ENCODE measurements around the gene LY86. TPM values are rescaled to one million over a fixed set of nuclear protein-coding genes. Genes with fewer than 3 reads are reported as not detected.

LY86 gene
- polyA plus RNA-seq = 1 to 10 TPM in 3 of 4 donors, not detected in 1; 2.8 to 3.4 (median 3.0) TPM
- long read RNA-seq, donor 1, transcript LY86-201 (5 exons, 559 nt) = major isoform, 14 of 14 reads
- long read RNA-seq, donor 1, partial matches to known transcripts = 0 of 14 reads
- long read RNA-seq, donor 1, other reads (novel, unspliced or antisense) = 0 of 14 reads
- long read RNA-seq, donor 2, partial matches to known transcripts = 0 of 1 reads
- long read RNA-seq, donor 2, other reads (novel, unspliced or antisense) = 0 of 1 reads
- long read RNA-seq, donor 3, partial matches to known transcripts = 6 of 9 reads
- long read RNA-seq, donor 3, other reads (novel, unspliced or antisense) = 0 of 9 reads
- long read RNA-seq, donor 4 = 0 reads
- long read RNA-seq, donor 5, partial matches to known transcripts = 0 of 1 reads
- long read RNA-seq, donor 5, other reads (novel, unspliced or antisense) = 0 of 1 reads
- long read RNA-seq, donor 6, partial matches to known transcripts = 0 of 1 reads
- long read RNA-seq, donor 6, other reads (novel, unspliced or antisense) = 0 of 1 reads
- long read RNA-seq, donor 7, partial matches to known transcripts = 0 of 2 reads
- long read RNA-seq, donor 7, other reads (novel, unspliced or antisense) = 0 of 2 reads
- long read RNA-seq, donor 8 = 0 reads
- long read RNA-seq, donor 9 = 0 reads
- long read RNA-seq, donor 10, transcript LY86-201 (5 exons, 559 nt) = major isoform, 8 of 8 reads
- long read RNA-seq, donor 10, partial matches to known transcripts = 0 of 8 reads
- long read RNA-seq, donor 10, other reads (novel, unspliced or antisense) = 0 of 8 reads

GRCh38 chr6:6588064-6588923, at the start of gene LY86:
Gene LY86, plus strand, starts transcription at chr6:6588720. Its CDS starts 15 bp downstream, at chr6:6588735.
- FAIRE-seq (no peak), DNase-seq (peak in 1 of 2 donors; percentile 11)
- no peak within 1 kb of the TSS for H3K4me3 ChIP-seq (ENCODE audit: low read depth in 1 of 3, low read length in 3 of 3)
- H3K27ac ChIP-seq (ENCODE audit: low read depth in 1 of 3, low read length in 2 of 3) = peak within 1 kb of the TSS in 1 of 3 donors; percentile 64
- H3K9me3 ChIP-seq (ENCODE audit: control insufficient read depth in 2 of 2, insufficient read depth in 1 of 2, low read depth in 1 of 2, low read length in 1 of 2) = no peaks in the 10 kb centered on the region
- peaks cover 0 to 4% (median 0%) of the 10 kb centered on the region in 3 donors for H3K27me3 ChIP-seq (ENCODE audit: control insufficient read depth in 3 of 3, insufficient read depth in 3 of 3, low read length in 3 of 3)
- H3K36me3 ChIP-seq (ENCODE audit: control insufficient read depth in 3 of 3, insufficient read depth in 2 of 3, low read depth in 1 of 3, low read length in 3 of 3) = no peaks in the 10 kb centered on the region
- WGBS, 3 donors = 49 to 72% (median 67%) methylated on average over 14 of the region's 14 CpGs
- no peaks in the 10 kb centered on the region for H3K4me1 ChIP-seq (ENCODE audit: control insufficient read depth in 3 of 3, insufficient read depth in 2 of 3, low read depth in 1 of 3, low read length in 2 of 3)

- Histone ChIP-seq H3K9me3 (ENCODE audit: control insufficient read depth in 2 of 2, insufficient read depth in 1 of 2, low read depth in 1 of 2, low read length in 1 of 2) (no peaks in the 10 kb centered on the region), H3K36me3 (ENCODE audit: control insufficient read depth in 3 of 3, insufficient read depth in 2 of 3, low read depth in 1 of 3, low read length in 3 of 3) (no peaks in the 10 kb centered on the region), H3K4me1 (ENCODE audit: control insufficient read depth in 3 of 3, insufficient read depth in 2 of 3, low read depth in 1 of 3, low read length in 2 of 3) (no peaks in the 10 kb centered on the region), H3K27ac (ENCODE audit: low read depth in 1 of 3, low read length in 2 of 3) (no peak overlapping the region), H3K4me3 (ENCODE audit: low read depth in 1 of 3, low read length in 3 of 3) (no peak overlapping the region), H3K27me3 (ENCODE audit: control insufficient read depth in 3 of 3, insufficient read depth in 3 of 3, low read length in 3 of 3) (peaks cover 0 to 8% (median 0%) of the 10 kb centered on the region in 3 donors)
- FAIRE-seq = no peak
- WGBS, 3 donors = 58 to 62% (median 59%) methylated on average over 4 of the region's 4 CpGs
- no peak for DNase-seq
Measured at GRCh38 chr6:6539036-6539435, 49.5 kb upstream of the LY86 start.

- peaks cover 0 to 4% (median 0%) of the 10 kb centered on the region in 3 donors for H3K4me1 ChIP-seq (ENCODE audit: control insufficient read depth in 3 of 3, insufficient read depth in 2 of 3, low read depth in 1 of 3, low read length in 2 of 3)
- peaks cover 0 to 35% (median 5%) of the 10 kb centered on the region in 3 donors for H3K27me3 ChIP-seq (ENCODE audit: control insufficient read depth in 3 of 3, insufficient read depth in 3 of 3, low read length in 3 of 3)
- H3K4me3 ChIP-seq (ENCODE audit: low read depth in 1 of 3, low read length in 3 of 3) = no peak overlapping the region
- DNase-seq (no peak), FAIRE-seq (no peak)
- H3K36me3 ChIP-seq (ENCODE audit: control insufficient read depth in 3 of 3, insufficient read depth in 2 of 3, low read depth in 1 of 3, low read length in 3 of 3) = no peaks in the 10 kb centered on the region
- H3K27ac ChIP-seq (ENCODE audit: low read depth in 1 of 3, low read length in 2 of 3) = no peak overlapping the region
- 94 to 97% (median 96%) methylated on average over 2 of the region's 2 CpGs for WGBS, 3 donors
- H3K9me3 ChIP-seq (ENCODE audit: control insufficient read depth in 2 of 2, insufficient read depth in 1 of 2, low read depth in 1 of 2, low read length in 1 of 2) = no peaks in the 10 kb centered on the region
Measured at GRCh38 chr6:6542357-6542756, 46.2 kb upstream of the LY86 start.

- no peak for DNase-seq
- no peak overlapping the region for H3K4me3 ChIP-seq (ENCODE audit: low read depth in 1 of 3, low read length in 3 of 3)
- FAIRE-seq = no peak
- WGBS, 3 donors = 79 to 89% (median 82%) methylated on average over 11 of the region's 11 CpGs
- peaks cover 0 to 35% (median 5%) of the 10 kb centered on the region in 3 donors for H3K27me3 ChIP-seq (ENCODE audit: control insufficient read depth in 3 of 3, insufficient read depth in 3 of 3, low read length in 3 of 3)
- H3K4me1 ChIP-seq (ENCODE audit: control insufficient read depth in 3 of 3, insufficient read depth in 2 of 3, low read depth in 1 of 3, low read length in 2 of 3) = peaks cover 0 to 4% (median 0%) of the 10 kb centered on the region in 3 donors
- H3K9me3 ChIP-seq (ENCODE audit: control insufficient read depth in 2 of 2, insufficient read depth in 1 of 2, low read depth in 1 of 2, low read length in 1 of 2) = no peaks in the 10 kb centered on the region
- H3K27ac ChIP-seq (ENCODE audit: low read depth in 1 of 3, low read length in 2 of 3) = no peak overlapping the region
- H3K36me3 ChIP-seq (ENCODE audit: control insufficient read depth in 3 of 3, insufficient read depth in 2 of 3, low read depth in 1 of 3, low read length in 3 of 3) = no peaks in the 10 kb centered on the region
Measured at GRCh38 chr6:6543181-6543879, 45.2 kb upstream of the LY86 start.

GRCh38 chr6:6545616-6546317, 42.8 kb upstream of the LY86 start:
- Histone ChIP-seq H3K36me3 (ENCODE audit: control insufficient read depth in 3 of 3, insufficient read depth in 2 of 3, low read depth in 1 of 3, low read length in 3 of 3) (no peaks in the 10 kb centered on the region), H3K4me1 (ENCODE audit: control insufficient read depth in 3 of 3, insufficient read depth in 2 of 3, low read depth in 1 of 3, low read length in 2 of 3) (peaks cover 0 to 4% (median 0%) of the 10 kb centered on the region in 3 donors), H3K27me3 (ENCODE audit: control insufficient read depth in 3 of 3, insufficient read depth in 3 of 3, low read length in 3 of 3) (peaks cover 0 to 41% (median 5%) of the 10 kb centered on the region in 3 donors), H3K27ac (ENCODE audit: low read depth in 1 of 3, low read length in 2 of 3) (no peak overlapping the region), H3K4me3 (ENCODE audit: low read depth in 1 of 3, low read length in 3 of 3) (no peak overlapping the region), H3K9me3 (ENCODE audit: control insufficient read depth in 2 of 2, insufficient read depth in 1 of 2, low read depth in 1 of 2, low read length in 1 of 2) (no peaks in the 10 kb centered on the region)
- FAIRE-seq = no peak
- peak in 1 of 2 donors; percentile 6 for DNase-seq
- 41 to 42% (median 41%) methylated on average over 27 of the region's 27 CpGs for WGBS, 3 donors

- DNase-seq = peak in 1 of 2 donors; percentile 58
- Histone ChIP-seq H3K9me3 (ENCODE audit: control insufficient read depth in 2 of 2, insufficient read depth in 1 of 2, low read depth in 1 of 2, low read length in 1 of 2) (no peaks in the 10 kb centered on the region), H3K27ac (ENCODE audit: low read depth in 1 of 3, low read length in 2 of 3) (no peak overlapping the region), H3K27me3 (ENCODE audit: control insufficient read depth in 3 of 3, insufficient read depth in 3 of 3, low read length in 3 of 3) (peaks cover 0 to 38% (median 5%) of the 10 kb centered on the region in 3 donors), H3K4me3 (ENCODE audit: low read depth in 1 of 3, low read length in 3 of 3) (peak overlapping the region in 1 of 3 donors; percentile 27), H3K36me3 (ENCODE audit: control insufficient read depth in 3 of 3, insufficient read depth in 2 of 3, low read depth in 1 of 3, low read length in 3 of 3) (no peaks in the 10 kb centered on the region), H3K4me1 (ENCODE audit: control insufficient read depth in 3 of 3, insufficient read depth in 2 of 3, low read depth in 1 of 3, low read length in 2 of 3) (peaks cover 0 to 4% (median 0%) of the 10 kb centered on the region in 3 donors)
- WGBS, 3 donors = 1 to 3% (median 1%) methylated on average over 47 to 64 of the region's 64 CpGs
- no peak for FAIRE-seq
Measured at GRCh38 chr6:6546318-6547109, 42.0 kb upstream of the LY86 start.
